ENCODE measurements around the gene ABCC11.
"Not testable (repeated sequence)": the region's sequence is repeated elsewhere in the genome, so short reads cannot be mapped to it uniquely, and the experiment has no call there.

The ABCC11 gene

DNA sequence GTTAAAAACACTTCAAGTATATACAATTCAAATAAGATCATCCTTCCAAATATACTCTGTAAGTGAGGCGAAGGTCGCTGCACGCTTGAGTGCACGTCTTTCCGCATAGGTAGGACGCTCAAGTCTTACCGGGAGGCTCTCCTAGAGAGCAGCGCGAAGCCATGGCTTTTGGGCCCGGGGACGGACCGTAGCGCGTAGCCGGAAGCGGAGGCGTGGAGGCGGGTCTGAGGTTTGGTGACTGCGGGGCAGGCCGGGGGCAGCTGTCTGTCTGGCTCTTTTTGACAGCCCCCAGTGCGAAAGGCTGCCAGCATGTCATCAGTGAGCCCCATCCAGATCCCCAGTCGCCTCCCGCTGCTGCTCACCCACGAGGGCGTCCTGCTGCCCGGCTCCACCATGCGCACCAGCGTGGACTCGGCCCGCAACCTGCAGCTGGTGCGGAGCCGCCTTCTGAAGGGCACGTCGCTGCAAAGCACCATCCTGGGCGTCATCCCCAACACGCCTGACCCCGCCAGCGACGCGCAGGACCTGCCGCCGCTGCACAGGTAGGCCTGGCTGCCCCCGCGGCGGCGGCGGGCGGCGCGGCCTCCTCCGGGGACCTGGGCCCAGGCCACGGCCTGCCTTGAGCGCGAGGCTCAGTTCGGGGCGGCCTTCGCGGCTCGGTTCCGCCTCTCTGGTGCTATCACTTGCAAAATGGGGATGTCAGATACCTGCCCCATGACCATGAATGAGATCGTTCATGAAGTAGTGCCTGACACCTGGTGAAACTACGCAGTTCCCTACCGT lies 3.1 kb downstream of the ABCC11 start, which contains the start of gene LONP2:
Gene LONP2, plus strand, starts transcription at position 221 of the 783 bp plus-strand sequence. Its CDS starts 89 bp downstream, at position 310.
- H3K27ac ChIP-seq (ENCODE audit: low read depth, low read length): peak within 1 kb of the TSS; percentile 75
- H3K9ac ChIP-seq (ENCODE audit: low read length): peak within 1 kb of the TSS; percentile 89
- H3K4me1 ChIP-seq (ENCODE audit: control insufficient read depth, insufficient read depth, low read length): peaks cover 10% of the 10 kb centered on the region

DNA sequence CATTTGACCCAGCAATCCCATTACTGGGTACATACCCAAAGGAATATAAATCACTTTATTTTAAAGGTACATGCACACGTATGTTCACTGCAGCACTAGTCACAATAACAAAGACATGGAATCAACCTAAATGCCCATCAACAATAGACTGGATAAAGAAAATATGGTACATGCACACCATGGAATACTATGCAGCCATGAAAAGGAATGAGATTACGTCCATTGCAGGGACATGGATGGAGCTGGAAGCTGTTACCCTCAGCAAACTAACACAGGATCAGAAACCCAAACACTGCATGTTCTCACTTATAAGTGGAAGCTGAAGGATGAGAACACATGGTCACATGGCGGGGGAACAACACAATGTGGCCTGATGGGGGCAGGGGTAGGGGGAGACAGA lies 7.2 kb downstream of the ABCC11 start:
- H3K4me1 ChIP-seq (ENCODE audit: control insufficient read depth, insufficient read depth, low read length); H3K27ac ChIP-seq (ENCODE audit: low read depth, low read length); H3K27me3 ChIP-seq (ENCODE audit: control insufficient read depth, insufficient read depth, low read length); H3K9ac ChIP-seq (ENCODE audit: low read length); H3K4me3 ChIP-seq (ENCODE audit: low read length); H3K36me3 ChIP-seq (ENCODE audit: control insufficient read depth, insufficient read depth, low read length): not testable (repeated sequence)

More for the DNA sequence above, 3.1 kb downstream of the ABCC11 start, which contains the start of gene LONP2:
- Histone ChIP-seq H3K4me3 (ENCODE audit: low read length) (peak within 1 kb of the TSS; percentile 91), H3K36me3 (ENCODE audit: control insufficient read depth, insufficient read depth, low read length) (no peaks in the 10 kb centered on the region), H3K27me3 (ENCODE audit: control insufficient read depth, insufficient read depth, low read length) (no peaks in the 10 kb centered on the region)

DNA sequence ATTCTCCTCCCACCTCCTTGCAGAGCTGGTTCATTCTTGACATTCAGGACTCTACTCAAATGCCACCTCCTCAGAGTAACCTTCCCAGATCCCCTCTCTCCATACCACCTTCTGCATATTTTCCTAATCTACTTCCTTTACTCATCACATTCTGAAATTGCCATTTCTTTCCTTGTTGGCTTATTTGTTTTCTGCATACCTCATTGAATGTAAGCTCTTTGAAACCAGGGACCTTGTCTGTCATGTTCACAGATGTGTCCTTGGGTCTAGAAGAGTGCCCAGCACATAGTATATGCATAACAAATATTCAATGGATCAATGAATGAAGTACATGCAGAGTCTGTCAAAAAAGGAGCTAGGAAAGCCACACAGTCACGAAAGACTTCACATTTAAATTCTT lies 11.1 kb downstream of the ABCC11 start:
- no peaks in the 10 kb centered on the region for H3K4me1 ChIP-seq (ENCODE audit: control insufficient read depth, insufficient read depth, low read length)
- H3K27ac ChIP-seq (ENCODE audit: low read depth, low read length): no peak overlapping the region
- no peak overlapping the region for H3K4me3 ChIP-seq (ENCODE audit: low read length)
- no peaks in the 10 kb centered on the region for H3K27me3 ChIP-seq (ENCODE audit: control insufficient read depth, insufficient read depth, low read length)
- H3K9ac ChIP-seq (ENCODE audit: low read length): no peak overlapping the region
- H3K36me3 ChIP-seq (ENCODE audit: control insufficient read depth, insufficient read depth, low read length): no peaks in the 10 kb centered on the region

DNA sequence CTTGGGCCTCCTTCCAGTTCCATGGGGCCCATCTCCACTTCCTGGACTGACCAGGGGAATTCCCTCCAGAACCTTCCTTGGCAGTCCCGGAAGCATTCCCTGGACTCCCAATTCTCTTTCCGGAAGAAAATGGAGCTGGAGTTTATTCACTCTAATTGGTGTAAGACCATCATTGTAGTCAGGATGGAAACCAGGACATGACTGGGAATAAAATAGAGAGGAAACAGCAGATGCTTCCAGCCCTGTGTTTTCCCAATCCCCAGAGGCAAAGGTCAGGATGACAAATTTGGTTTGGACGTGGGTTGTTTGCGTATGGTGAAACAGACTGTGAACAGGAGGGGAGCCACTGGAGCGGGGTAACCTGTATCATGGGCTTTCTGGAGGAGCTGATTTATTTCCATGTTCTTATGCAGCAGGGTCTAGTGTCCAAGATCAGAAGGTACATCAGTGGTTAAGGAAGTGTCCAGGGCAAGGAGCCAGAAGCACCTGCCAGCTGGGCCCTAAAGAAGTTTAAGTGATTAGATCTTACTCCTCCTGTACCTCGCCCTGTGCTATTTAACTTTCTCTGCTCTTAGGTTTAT lies 11.7 kb downstream of the ABCC11 start:
- Histone ChIP-seq H3K9ac (ENCODE audit: low read length) (no peak overlapping the region), H3K27ac (ENCODE audit: low read depth, low read length) (no peak overlapping the region)

DNA sequence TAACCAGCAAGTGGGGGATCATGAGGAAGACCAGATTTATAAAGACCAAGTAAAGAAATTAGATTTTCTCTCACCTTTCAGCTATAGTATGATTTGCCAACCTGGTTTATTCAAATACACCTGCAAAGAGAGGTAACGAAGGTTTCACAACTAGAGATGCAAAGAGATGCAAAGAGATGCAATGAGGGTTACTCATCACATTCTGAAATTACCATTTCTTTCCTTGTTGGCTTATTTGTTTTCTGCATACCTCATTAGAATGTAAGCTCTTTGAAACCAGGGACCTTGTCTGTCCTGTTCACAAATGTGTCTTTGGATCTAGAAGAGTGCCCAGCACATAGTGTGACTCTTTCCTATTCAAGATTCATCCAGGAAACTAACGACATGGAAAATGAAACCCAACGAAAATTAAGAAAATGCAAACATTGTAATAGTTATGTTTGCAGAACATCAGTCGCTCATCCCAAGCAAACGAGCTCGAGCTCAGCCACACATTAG lies 12.2 kb downstream of the ABCC11 start:
- H3K27me3 ChIP-seq (ENCODE audit: control insufficient read depth, insufficient read depth, low read length): no peaks in the 10 kb centered on the region
- no peak overlapping the region for H3K4me3 ChIP-seq (ENCODE audit: low read length)
- no peak overlapping the region for H3K27ac ChIP-seq (ENCODE audit: low read depth, low read length)
- no peaks in the 10 kb centered on the region for H3K36me3 ChIP-seq (ENCODE audit: control insufficient read depth, insufficient read depth, low read length)
- no peak overlapping the region for H3K9ac ChIP-seq (ENCODE audit: low read length)
- no peaks in the 10 kb centered on the region for H3K4me1 ChIP-seq (ENCODE audit: control insufficient read depth, insufficient read depth, low read length)

More for the DNA sequence above, 11.7 kb downstream of the ABCC11 start:
- no peaks in the 10 kb centered on the region for H3K36me3 ChIP-seq (ENCODE audit: control insufficient read depth, insufficient read depth, low read length)
- no peak overlapping the region for H3K4me3 ChIP-seq (ENCODE audit: low read length)
- H3K4me1 ChIP-seq (ENCODE audit: control insufficient read depth, insufficient read depth, low read length): no peaks in the 10 kb centered on the region
- H3K27me3 ChIP-seq (ENCODE audit: control insufficient read depth, insufficient read depth, low read length): no peaks in the 10 kb centered on the region

DNA sequence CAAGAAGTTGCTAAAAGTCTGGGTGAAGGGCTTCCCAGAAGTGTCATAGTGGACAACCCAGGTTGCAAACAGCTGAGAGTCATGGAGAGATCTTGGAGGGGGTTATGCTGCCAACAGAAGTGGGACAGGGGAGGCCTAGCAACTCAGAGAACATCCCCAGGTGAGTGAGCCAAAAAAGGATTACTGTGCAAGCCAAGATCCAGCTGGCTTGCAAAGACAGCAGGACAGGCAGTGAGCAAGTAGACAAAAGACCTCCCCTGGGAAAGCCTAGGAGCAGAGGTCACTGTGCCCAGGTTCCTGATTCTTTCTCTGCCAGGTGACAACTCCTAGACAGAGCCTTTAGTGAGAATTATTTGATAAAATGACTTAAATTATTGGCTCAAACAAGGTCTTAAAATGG lies 12.7 kb downstream of the ABCC11 start:
- H3K4me3 ChIP-seq (ENCODE audit: low read length): no peak overlapping the region
- no peaks in the 10 kb centered on the region for H3K27me3 ChIP-seq (ENCODE audit: control insufficient read depth, insufficient read depth, low read length)
- H3K9ac ChIP-seq (ENCODE audit: low read length): no peak overlapping the region
- H3K27ac ChIP-seq (ENCODE audit: low read depth, low read length): no peak overlapping the region
- H3K4me1 ChIP-seq (ENCODE audit: control insufficient read depth, insufficient read depth, low read length): no peaks in the 10 kb centered on the region
- H3K36me3 ChIP-seq (ENCODE audit: control insufficient read depth, insufficient read depth, low read length): no peaks in the 10 kb centered on the region

DNA sequence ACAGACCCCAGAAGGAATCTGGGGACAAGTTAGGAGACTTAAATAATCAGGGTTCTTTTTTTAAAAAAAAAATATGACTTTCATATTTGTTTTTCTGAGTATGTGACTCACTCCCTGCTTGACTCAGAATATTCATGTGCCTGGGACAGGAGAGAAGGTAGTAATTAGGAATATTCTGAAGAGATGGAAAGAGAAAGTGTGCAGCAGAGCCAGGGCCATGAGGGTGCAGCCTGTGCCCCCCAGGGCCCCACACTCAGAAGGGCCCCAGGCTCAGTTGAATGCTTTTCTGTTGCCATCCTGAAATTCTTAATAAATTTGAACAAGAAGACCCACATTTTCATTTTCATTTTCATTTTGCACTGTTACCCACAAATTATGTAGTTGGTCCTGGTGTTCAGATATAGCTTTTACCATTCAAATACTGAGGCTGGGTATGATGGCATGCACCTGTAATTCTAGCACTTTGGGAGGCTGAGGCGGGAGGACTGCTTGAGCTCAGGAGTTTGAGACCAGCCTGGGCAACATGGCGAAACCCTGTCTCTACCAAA lies 14.8 kb downstream of the ABCC11 start:
- H3K4me3 ChIP-seq (ENCODE audit: low read length): no peak overlapping the region

DNA sequence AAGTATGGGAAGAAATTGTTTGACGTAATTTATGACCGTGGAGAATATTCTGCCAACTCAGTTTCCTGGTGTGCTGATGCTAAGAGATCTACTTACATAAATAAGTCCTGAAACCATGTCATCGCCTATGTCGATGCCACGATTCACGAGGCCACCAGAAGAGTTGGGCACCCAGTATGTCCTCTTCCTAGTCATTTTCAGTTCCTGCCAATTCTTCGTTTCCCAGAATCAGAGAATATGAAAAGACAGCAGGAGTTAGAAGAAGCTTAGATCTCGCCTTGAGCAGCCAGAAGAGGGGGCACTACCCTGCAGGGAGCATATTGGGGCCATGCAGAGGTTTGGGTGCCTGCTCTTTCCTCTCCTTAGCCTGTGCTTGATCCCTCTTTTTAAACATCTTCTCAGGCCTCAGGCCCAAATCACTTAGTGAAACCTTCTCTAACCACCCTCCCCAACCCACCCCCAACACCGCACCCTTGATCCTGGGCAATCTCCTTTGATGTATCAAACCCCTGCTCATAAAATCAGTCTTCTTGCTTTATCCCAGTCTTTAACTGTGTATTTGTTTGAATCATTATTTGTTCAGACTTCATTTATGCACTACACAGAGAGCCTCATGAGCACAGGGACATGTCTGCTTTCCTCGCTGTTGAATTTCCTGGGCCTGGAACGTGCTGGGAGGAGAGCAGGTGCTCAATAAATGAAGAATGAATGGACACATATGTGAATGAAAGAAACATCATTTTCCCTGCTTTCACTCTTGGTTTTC lies 15.4 kb downstream of the ABCC11 start:
- H3K36me3 ChIP-seq (ENCODE audit: control insufficient read depth, insufficient read depth, low read length): no peaks in the 10 kb centered on the region
- H3K4me3 ChIP-seq (ENCODE audit: low read length): no peak overlapping the region
- H3K27ac ChIP-seq (ENCODE audit: low read depth, low read length): no peak overlapping the region
- no peaks in the 10 kb centered on the region for H3K27me3 ChIP-seq (ENCODE audit: control insufficient read depth, insufficient read depth, low read length)
- H3K4me1 ChIP-seq (ENCODE audit: control insufficient read depth, insufficient read depth, low read length): no peaks in the 10 kb centered on the region
- H3K9ac ChIP-seq (ENCODE audit: low read length): no peak overlapping the region

More for the DNA sequence above, 14.8 kb downstream of the ABCC11 start:
- no peaks in the 10 kb centered on the region for H3K27me3 ChIP-seq (ENCODE audit: control insufficient read depth, insufficient read depth, low read length)
- no peak overlapping the region for H3K9ac ChIP-seq (ENCODE audit: low read length)
- H3K27ac ChIP-seq (ENCODE audit: low read depth, low read length): no peak overlapping the region
- H3K4me1 ChIP-seq (ENCODE audit: control insufficient read depth, insufficient read depth, low read length): no peaks in the 10 kb centered on the region
- H3K36me3 ChIP-seq (ENCODE audit: control insufficient read depth, insufficient read depth, low read length): no peaks in the 10 kb centered on the region

DNA sequence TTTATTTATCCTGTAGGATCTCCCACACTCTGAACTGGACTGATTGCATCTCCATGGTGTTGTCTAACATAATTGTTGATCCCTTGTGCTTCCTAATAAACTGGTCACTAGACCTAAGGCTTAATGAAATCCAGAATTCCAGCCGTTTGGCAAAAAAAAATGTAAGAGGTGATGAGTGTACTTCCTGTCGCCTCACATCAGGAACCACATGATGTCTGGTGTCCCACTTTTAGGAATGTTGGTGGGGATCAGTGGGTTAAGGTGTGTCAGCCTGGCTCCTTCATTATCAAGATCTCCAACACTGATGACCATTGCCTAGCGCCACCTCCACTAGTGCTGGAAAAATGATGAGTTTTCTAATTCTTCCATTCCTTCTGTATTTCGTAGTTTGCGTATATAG lies 21.9 kb downstream of the ABCC11 start:
- Histone ChIP-seq H3K36me3 (ENCODE audit: control insufficient read depth, insufficient read depth, low read length) (no peaks in the 10 kb centered on the region), H3K27me3 (ENCODE audit: control insufficient read depth, insufficient read depth, low read length) (no peaks in the 10 kb centered on the region), H3K27ac (ENCODE audit: low read depth, low read length) (no peak overlapping the region), H3K9ac (ENCODE audit: low read length) (no peak overlapping the region), H3K4me1 (ENCODE audit: control insufficient read depth, insufficient read depth, low read length) (no peaks in the 10 kb centered on the region), H3K4me3 (ENCODE audit: low read length) (no peak overlapping the region)

DNA sequence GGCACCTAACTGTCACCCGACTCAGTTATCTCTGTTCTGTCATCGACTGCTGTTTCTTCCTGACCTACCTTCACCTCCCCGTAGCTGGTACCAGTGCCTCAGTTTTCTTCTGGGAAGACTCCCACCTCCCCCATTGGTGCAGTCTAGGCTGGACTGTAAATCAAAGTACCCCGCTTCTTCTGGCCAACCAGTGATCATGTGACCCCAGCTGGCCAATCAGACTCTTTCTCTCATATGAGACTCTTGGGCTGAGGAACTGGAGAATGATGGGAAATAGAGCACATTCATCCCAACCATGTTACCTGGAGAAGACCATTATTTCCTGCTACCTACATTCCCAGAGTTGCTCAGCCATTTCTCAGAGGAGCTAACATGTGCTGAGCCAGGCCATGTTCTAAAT lies 23.8 kb downstream of the ABCC11 start:
- Histone ChIP-seq H3K36me3 (ENCODE audit: control insufficient read depth, insufficient read depth, low read length) (no peaks in the 10 kb centered on the region), H3K4me3 (ENCODE audit: low read length) (no peak overlapping the region), H3K9ac (ENCODE audit: low read length) (no peak overlapping the region), H3K27ac (ENCODE audit: low read depth, low read length) (no peak overlapping the region), H3K4me1 (ENCODE audit: control insufficient read depth, insufficient read depth, low read length) (no peaks in the 10 kb centered on the region), H3K27me3 (ENCODE audit: control insufficient read depth, insufficient read depth, low read length) (no peaks in the 10 kb centered on the region)

DNA sequence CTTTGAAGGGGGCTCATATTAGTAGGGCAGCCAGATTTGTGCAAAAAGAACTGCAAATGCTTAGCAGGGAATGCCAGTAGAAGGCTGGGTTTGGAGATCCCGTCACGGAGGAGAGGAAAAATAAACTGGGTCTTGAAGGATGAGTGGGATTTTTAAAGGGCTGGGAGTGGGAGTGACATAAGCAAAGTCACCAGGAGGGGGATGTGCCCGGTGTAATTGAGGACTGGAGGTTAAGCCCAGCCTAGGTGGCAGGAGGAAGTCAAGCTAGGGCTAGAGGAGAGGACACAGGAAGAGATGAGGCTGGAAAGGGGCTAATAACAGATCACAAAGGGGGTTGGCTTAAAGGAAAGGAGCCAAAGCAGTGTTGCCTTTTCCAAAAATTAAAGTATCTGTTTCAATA lies 26.4 kb downstream of the ABCC11 start:
- Histone ChIP-seq H3K36me3 (ENCODE audit: control insufficient read depth, insufficient read depth, low read length) (no peaks in the 10 kb centered on the region), H3K4me1 (ENCODE audit: control insufficient read depth, insufficient read depth, low read length) (no peaks in the 10 kb centered on the region), H3K4me3 (ENCODE audit: low read length) (no peak overlapping the region), H3K9ac (ENCODE audit: low read length) (no peak overlapping the region), H3K27me3 (ENCODE audit: control insufficient read depth, insufficient read depth, low read length) (no peaks in the 10 kb centered on the region), H3K27ac (ENCODE audit: low read depth, low read length) (no peak overlapping the region)

DNA sequence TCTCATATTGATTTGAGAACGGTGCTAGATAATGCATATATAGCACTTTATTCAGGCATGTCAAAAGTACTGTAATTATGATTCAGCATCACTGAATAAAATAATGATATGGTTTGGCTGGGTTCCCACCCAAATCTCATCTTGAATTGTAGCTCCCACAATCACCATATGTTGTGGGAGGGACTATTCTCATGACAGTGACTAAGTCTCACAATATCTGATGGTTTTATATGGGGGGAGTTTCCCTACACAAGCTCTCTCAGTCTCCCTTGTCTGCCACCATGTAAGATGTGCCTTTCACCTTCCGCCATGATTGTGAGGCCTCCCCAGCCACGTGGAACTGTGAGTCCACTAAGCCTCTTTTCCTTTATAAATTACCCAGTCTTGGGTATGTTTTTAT lies 28.9 kb downstream of the ABCC11 start:
- no peaks in the 10 kb centered on the region for H3K27me3 ChIP-seq (ENCODE audit: control insufficient read depth, insufficient read depth, low read length)
- no peak overlapping the region for H3K9ac ChIP-seq (ENCODE audit: low read length)
- H3K4me1 ChIP-seq (ENCODE audit: control insufficient read depth, insufficient read depth, low read length): no peaks in the 10 kb centered on the region
- H3K36me3 ChIP-seq (ENCODE audit: control insufficient read depth, insufficient read depth, low read length): no peaks in the 10 kb centered on the region
- no peak overlapping the region for H3K4me3 ChIP-seq (ENCODE audit: low read length)
- H3K27ac ChIP-seq (ENCODE audit: low read depth, low read length): no peak overlapping the region

All from rectal smooth muscle tissue (tissue), 1 donor.